Loucy (cell line): Measurements from ENCODE around the gene LGALS9C.
"Not testable (repeated sequence)": the region's sequence is repeated elsewhere in the genome, so short reads cannot be mapped to it uniquely, and the experiment has no call there.

Experiments
- CTCF ChIP-seq: fragments of 200-600 bp; sonication (generic); conservative IDR thresholded peaks from 2 replicates; pipeline ENCODE4 v1.5.1; 2014; ENCODE audit warnings: mild to moderate bottlenecking, antibody characterized with exemption, low read length
- EZH2phosphoT487 ChIP-seq: fragments of 200-600 bp; IDR thresholded peaks from 2 replicates; pipeline ENCODE4 v1.6.1; 2018; ENCODE audit warnings: antibody characterized with exemption, mild to moderate bottlenecking, moderate library complexity, borderline replicate concordance

DNA sequence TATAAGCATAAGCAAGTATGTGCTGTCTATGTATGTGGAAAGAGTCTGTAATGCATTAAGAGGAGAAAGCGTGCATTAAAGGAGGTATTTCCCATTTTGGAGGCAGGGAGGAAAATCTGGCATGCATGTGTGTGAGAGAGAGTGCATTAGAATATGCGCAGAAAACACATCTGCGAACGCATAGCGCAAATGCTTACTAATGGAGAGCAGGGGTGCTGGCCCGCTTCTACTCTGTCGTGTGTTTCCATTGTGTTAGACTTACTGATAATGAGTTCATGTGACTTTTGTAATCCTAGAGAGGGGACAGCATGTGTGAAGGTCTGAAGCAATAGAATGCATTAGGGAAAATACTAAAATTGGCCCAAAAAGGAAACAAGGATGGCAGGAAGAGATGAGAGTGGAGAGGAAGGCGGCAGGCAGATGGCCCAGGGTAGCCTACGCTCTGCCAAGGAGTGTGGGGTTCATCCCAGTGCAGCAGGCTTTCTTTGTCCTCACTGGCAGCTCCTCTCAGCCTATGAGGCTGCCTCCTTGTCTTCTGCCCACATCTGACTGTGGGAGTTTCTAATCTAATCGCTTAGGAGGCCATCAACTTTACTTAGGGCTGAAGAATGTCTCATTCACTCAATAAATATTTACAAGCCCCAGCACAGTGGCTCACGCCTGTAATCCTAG lies 12.6 kb upstream of the LGALS9C start:
- TF ChIP-seq CTCF, EZH2phosphoT487: not testable (repeated sequence)
